Osteoblast (primary cell): ENCODE measurements around the gene BTN1A1. TPM values are rescaled to one million over a fixed set of nuclear protein-coding genes. Genes with fewer than 3 reads are reported as not detected.

ENCODE experiments used
- DNase-seq: peaks from one replicate; pipeline ENCODE4 v3.0.0; 2011; ENCODE audit warnings: low spot score, mixed read lengths; ENCODE audit not compliant: insufficient read length; ENCODE audit errors: missing footprints
- H2AFZ ChIP-seq: 2 replicates; pipeline ENCODE4 v1.6.0; 2011; ENCODE audit warnings: mild to moderate bottlenecking, low read length
- H3K27ac ChIP-seq: 2 replicates; pipeline ENCODE4 v1.5.1; 2011; ENCODE audit warnings: mild to moderate bottlenecking, low read depth, low read length, moderate library complexity
- H3K27me3 ChIP-seq: 2 replicates; pipeline ENCODE4 v1.6.0; 2012; ENCODE audit warnings: mild to moderate bottlenecking, control low read depth, inconsistent platforms, low read length, moderate library complexity; ENCODE audit not compliant: insufficient read depth
- H3K36me3 ChIP-seq: 2 replicates; pipeline ENCODE4 v1.5.1; 2011; ENCODE audit warnings: mild to moderate bottlenecking, low read length, control low read depth, moderate library complexity; ENCODE audit not compliant: insufficient read depth
- H3K4me1 ChIP-seq: 2 replicates; pipeline ENCODE4 v1.5.1; 2011; ENCODE audit warnings: mild to moderate bottlenecking, low read length, control low read depth, moderate library complexity; ENCODE audit not compliant: insufficient read depth
- H3K4me2 ChIP-seq: 2 replicates; pipeline ENCODE4 v1.6.0; 2011; ENCODE audit warnings: mild to moderate bottlenecking, low read length; ENCODE audit not compliant: insufficient read depth
- H3K4me3 ChIP-seq: fragments of 200-600 bp; sonication (generic); 3 replicates; pipeline ENCODE4 v1.5.1; 2012; ENCODE audit warnings: mild to moderate bottlenecking, low read length, inconsistent platforms; ENCODE audit not compliant: insufficient read depth
- H3K79me2 ChIP-seq: 2 replicates; pipeline ENCODE4 v1.6.0; 2012; ENCODE audit warnings: mild to moderate bottlenecking, low read length, control low read depth, inconsistent platforms; ENCODE audit not compliant: insufficient read depth
- H3K9me3 ChIP-seq: 2 replicates; pipeline ENCODE4 v1.5.1; 2011; ENCODE audit warnings: low read depth, low read length, control low read depth
- H4K20me1 ChIP-seq: 2 replicates; pipeline ENCODE4 v1.6.0; 2012; ENCODE audit warnings: mild to moderate bottlenecking, low read length, control low read depth; ENCODE audit not compliant: insufficient read depth
- small RNA-seq: library from RNA; depleted of rRNA; stranded (forward); fragments of <200 nt; gene quantifications from one replicate; pipeline ENCODE3, GENCODE V24; 2012
- total RNA-seq: library from RNA; depleted of rRNA; stranded (reverse); fragments of >200 nt; gene quantifications from 2 replicates; pipeline ENCODE4 v1.2.3, GENCODE V29; 2012
- TF ChIP-seq, protein P1 (sequence below): IDR thresholded peaks from 2 replicates; pipeline ENCODE4 v1.5.1; 2011; ENCODE audit warnings: mild to moderate bottlenecking, low read depth, low read length, moderate library complexity; ENCODE audit errors: extremely low read depth

Gene BTN1A1
- total RNA-seq, 1 donor, result under 0.01 TPM

DNA sequence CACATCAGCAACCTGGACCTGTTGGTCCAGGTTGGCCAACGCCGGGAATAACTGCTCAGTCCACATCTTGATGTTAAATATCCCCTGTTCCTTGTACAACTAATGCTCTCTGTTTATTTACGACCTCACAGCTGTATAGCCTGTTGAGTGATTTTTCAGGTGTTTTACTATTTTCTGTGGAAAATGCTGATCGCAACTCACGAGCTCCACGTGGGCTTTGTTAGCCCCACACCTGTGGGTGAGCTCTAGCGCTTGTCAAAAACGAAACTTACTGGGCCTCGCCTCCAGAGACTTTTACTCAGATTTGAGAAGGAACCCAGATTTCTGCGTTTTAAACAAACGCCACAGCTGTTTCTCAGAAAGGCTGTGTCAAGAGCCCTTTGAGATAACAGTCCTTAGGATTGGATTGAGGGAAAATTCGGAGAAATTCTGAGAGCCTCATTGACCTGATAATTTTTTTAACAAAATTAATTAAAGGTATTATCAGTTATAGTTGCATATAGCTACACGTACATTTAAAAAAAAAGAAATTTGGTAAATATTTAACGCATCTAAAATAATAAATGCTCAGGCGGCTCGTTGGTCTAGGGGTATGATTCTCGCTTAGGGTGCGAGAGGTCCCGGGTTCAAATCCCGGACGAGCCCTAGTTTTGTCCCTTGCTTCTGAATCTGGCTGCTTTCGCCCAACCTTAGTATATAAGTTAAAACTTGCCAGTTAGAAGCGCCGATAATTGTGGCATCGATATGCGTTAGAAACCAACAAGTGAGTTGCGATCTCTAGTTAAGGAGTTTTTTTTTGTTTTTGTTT is 54.8 kb downstream of the BTN1A1 start:
- Histone ChIP-seq H3K79me2 (no peaks in the 10 kb centered on the region), H3K27ac (peak overlapping the region; percentile 0), H3K4me2 (peak overlapping the region; percentile 93), H3K27me3 (no peaks in the 10 kb centered on the region), H3K9me3 (no peaks in the 10 kb centered on the region), H3K4me3 (peak overlapping the region; percentile 73), H2AFZ (peak overlapping the region; percentile 91), H3K4me1 (peaks cover 18% of the 10 kb centered on the region), H3K36me3 (no peaks in the 10 kb centered on the region), H4K20me1 (no peaks in the 10 kb centered on the region)
- no peak for DNase-seq
- TF ChIP-seq, protein P1, sequence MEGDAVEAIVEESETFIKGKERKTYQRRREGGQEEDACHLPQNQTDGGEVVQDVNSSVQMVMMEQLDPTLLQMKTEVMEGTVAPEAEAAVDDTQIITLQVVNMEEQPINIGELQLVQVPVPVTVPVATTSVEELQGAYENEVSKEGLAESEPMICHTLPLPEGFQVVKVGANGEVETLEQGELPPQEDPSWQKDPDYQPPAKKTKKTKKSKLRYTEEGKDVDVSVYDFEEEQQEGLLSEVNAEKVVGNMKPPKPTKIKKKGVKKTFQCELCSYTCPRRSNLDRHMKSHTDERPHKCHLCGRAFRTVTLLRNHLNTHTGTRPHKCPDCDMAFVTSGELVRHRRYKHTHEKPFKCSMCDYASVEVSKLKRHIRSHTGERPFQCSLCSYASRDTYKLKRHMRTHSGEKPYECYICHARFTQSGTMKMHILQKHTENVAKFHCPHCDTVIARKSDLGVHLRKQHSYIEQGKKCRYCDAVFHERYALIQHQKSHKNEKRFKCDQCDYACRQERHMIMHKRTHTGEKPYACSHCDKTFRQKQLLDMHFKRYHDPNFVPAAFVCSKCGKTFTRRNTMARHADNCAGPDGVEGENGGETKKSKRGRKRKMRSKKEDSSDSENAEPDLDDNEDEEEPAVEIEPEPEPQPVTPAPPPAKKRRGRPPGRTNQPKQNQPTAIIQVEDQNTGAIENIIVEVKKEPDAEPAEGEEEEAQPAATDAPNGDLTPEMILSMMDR, result no peak

DNA sequence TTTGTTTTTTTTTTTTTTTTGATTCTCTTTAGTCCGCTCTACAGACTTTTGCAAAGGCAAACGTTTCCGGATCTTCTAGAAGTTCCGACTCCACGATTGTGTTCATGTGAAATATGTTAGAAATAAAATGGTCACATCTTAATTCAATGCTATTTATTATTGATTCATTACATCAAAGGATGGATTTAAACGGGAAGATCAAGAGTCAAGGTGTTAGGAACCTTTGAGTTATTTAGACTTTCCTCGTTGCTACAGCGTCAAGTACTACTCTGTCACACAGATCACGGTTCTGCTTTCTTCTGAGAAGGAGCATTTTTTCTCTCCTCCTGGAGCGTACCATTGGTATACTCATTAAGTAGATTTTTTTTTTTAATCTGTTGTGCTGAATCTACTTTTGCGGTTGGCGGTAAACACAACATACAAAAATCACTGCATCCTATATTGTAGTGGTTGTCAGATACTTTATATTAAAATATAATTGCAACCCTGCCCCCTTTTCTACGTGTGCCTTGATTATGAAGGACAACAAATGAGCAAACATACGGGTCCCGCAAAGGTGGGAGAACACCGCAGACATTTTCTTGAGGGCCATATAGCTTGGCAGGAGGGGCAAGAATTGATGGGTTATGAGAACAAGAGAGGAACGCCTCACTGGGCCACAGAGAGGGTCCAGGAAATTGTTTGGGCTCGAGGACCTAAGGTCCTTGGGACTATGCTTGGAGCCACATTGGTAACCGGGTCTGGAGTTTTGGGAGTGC is 55.6 kb downstream of the BTN1A1 start:
- TF ChIP-seq, protein P1, result no peak
- no peak overlapping the region for H2AFZ ChIP-seq
- no peaks in the 10 kb centered on the region for H3K9me3 ChIP-seq
- H3K4me1 ChIP-seq, result peaks cover 18% of the 10 kb centered on the region
- no peaks in the 10 kb centered on the region for H3K79me2 ChIP-seq
- H3K36me3 ChIP-seq, result no peaks in the 10 kb centered on the region
- peak overlapping the region; percentile 73 for H3K4me3 ChIP-seq
- no peaks in the 10 kb centered on the region for H3K27me3 ChIP-seq
- H3K4me2 ChIP-seq, result peak overlapping the region; percentile 93
- H4K20me1 ChIP-seq, result no peaks in the 10 kb centered on the region
- no peak overlapping the region for H3K27ac ChIP-seq
- no peak for DNase-seq

DNA sequence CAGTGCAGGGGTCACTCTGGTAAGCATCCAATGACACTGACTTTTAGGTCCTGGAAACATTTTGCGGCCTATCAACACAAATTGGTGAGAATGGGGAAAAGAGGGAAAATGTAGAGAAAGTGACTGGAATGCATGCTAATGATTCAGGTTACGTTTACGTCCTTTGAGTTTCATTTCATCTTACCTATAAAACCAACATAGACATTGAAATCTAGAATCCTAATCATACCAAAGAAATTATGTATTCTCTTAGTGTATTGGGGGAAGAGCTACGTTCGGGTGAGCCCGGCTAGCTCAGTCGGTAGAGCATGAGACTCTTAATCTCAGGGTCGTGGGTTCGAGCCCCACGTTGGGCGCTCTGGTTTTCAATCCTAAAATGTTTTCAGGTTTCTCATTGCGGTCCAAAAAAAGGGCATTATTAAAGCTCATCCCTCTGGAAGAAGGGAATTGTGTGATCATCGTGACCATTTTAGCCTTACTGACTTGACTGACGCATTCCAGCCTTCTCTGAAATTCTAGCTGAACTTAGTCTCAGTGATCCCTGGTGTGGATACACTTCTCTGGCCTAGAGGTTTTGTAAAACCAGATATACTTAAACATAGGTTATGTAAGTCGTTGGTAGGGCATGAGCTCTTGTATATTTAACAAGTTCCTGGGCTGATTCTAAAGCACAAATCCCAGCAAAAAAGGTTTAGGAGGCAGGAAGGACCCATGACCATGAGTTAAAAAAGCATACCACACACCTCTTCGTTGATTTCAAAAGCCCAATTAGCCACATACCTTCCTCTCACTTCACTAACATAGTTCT is 56.4 kb downstream of the BTN1A1 start:
- TF ChIP-seq, protein P1, result no peak
- Histone ChIP-seq H3K4me3 (peak overlapping the region; percentile 13), H4K20me1 (no peaks in the 10 kb centered on the region), H2AFZ (no peak overlapping the region), H3K27ac (peak overlapping the region; percentile 29), H3K79me2 (no peaks in the 10 kb centered on the region), H3K9me3 (no peaks in the 10 kb centered on the region), H3K36me3 (no peaks in the 10 kb centered on the region), H3K4me1 (peaks cover 18% of the 10 kb centered on the region), H3K27me3 (no peaks in the 10 kb centered on the region), H3K4me2 (peak overlapping the region; percentile 93)
- peak; percentile 95 for DNase-seq

Small RNA genes lying within 50 kb of the gene (small RNA-seq; reads per million reads assigned to genes)
- not detected for gene RNU6-502P

Other genes with a start within 250 kb of the BTN1A1 start
- gene BTN3A2, start 135.1 kb upstream of the BTN1A1 start, total RNA-seq, result 24.2 and 25.0 TPM in 2 replicates
- 16.3 and 17.4 TPM in 2 replicates for gene BTN2A2, start 117.2 kb upstream of the BTN1A1 start, total RNA-seq
- gene BTN3A1, start 98.0 kb upstream of the BTN1A1 start, total RNA-seq, result 25.3 and 26.2 TPM in 2 replicates
- gene BTN3A3, start 59.8 kb upstream of the BTN1A1 start, total RNA-seq, result 21.5 and 21.7 TPM in 2 replicates
- 10.5 and 11.5 TPM in 2 replicates for gene BTN2A1, start 42.3 kb upstream of the BTN1A1 start, total RNA-seq
- gene HMGN4, start 38.1 kb downstream of the BTN1A1 start, total RNA-seq, result 62.2 and 64.5 TPM in 2 replicates
- 11.2 and 11.6 TPM in 2 replicates for gene ABT1, start 96.7 kb downstream of the BTN1A1 start, total RNA-seq
- 21.7 and 22.7 TPM in 2 replicates for gene ZNF322, start 159.4 kb downstream of the BTN1A1 start, total RNA-seq